Loucy (cell line): ENCODE measurements around the gene BTG4.

Source experiments
- H2AFZ ChIP-seq: fragments of 200-600 bp; sonication (generic); 2 replicates; pipeline ENCODE4 v1.6.0; 2016; ENCODE audit warnings: antibody characterized with exemption, mild to moderate bottlenecking, low read length, moderate library complexity
- H3F3A ChIP-seq: fragments of 200-600 bp; 2 replicates; pipeline ENCODE4 v1.6.0; 2016; ENCODE audit warnings: antibody characterized with exemption, low read depth, mild to moderate bottlenecking
- H3K27me3 ChIP-seq: fragments of 200-600 bp; sonication (generic); 2 replicates; pipeline ENCODE4 v1.6.1; 2014; ENCODE audit warnings: low read length, mild to moderate bottlenecking; ENCODE audit not compliant: insufficient read depth, poor library complexity, severe bottlenecking
- H3K36me3 ChIP-seq: fragments of 200-600 bp; sonication (generic); 2 replicates; pipeline ENCODE4 v1.6.1; 2016; ENCODE audit warnings: low read length; ENCODE audit not compliant: insufficient read depth
- H3K4me1 ChIP-seq: fragments of 200-600 bp; sonication (generic); 2 replicates; pipeline ENCODE4 v1.5.1; 2014; ENCODE audit warnings: low read length, mild to moderate bottlenecking; ENCODE audit not compliant: insufficient read depth, poor library complexity, severe bottlenecking
- H3K4me2 ChIP-seq: fragments of 200-600 bp; sonication (generic); 2 replicates; pipeline ENCODE4 v1.6.0; 2014; ENCODE audit warnings: antibody characterized with exemption, low read length, low read depth, mild to moderate bottlenecking; ENCODE audit not compliant: poor library complexity, severe bottlenecking
- H3K4me3 ChIP-seq: fragments of 200-600 bp; sonication (generic); 2 replicates; pipeline ENCODE4 v1.5.1; 2014; ENCODE audit warnings: low read length, mild to moderate bottlenecking, mixed read lengths; ENCODE audit not compliant: poor library complexity, severe bottlenecking
- H3K79me2 ChIP-seq: fragments of 200-600 bp; sonication (generic); 2 replicates; pipeline ENCODE4 v1.6.1; 2014; ENCODE audit warnings: low read length; ENCODE audit not compliant: insufficient read depth
- H3K9ac ChIP-seq: fragments of 200-600 bp; sonication (generic); 2 replicates; pipeline ENCODE4 v1.6.0; 2014; ENCODE audit warnings: mild to moderate bottlenecking, low read depth, low read length, moderate library complexity; ENCODE audit not compliant: poor library complexity, severe bottlenecking
- H3K9me2 ChIP-seq: fragments of 200-600 bp; sonication (generic); replicated peaks from 2 replicates; pipeline ENCODE4 v1.6.1; 2016; ENCODE audit warnings: low read depth, low read length, mixed read lengths
- H3K9me3 ChIP-seq: fragments of 200-600 bp; sonication (generic); 2 replicates; pipeline ENCODE4 v1.6.1; 2014; ENCODE audit warnings: mild to moderate bottlenecking, antibody characterized with exemption, low read length, low read depth; ENCODE audit not compliant: insufficient read depth
- H4K20me1 ChIP-seq: fragments of 200-600 bp; sonication (generic); 2 replicates; pipeline ENCODE4 v1.6.0; 2014; ENCODE audit warnings: antibody characterized with exemption, low read length, mild to moderate bottlenecking; ENCODE audit not compliant: insufficient read depth, poor library complexity, severe bottlenecking
- EZH2phosphoT487 ChIP-seq: fragments of 200-600 bp; IDR thresholded peaks from 2 replicates; pipeline ENCODE4 v1.6.1; 2018; ENCODE audit warnings: antibody characterized with exemption, mild to moderate bottlenecking, moderate library complexity, borderline replicate concordance
- TF ChIP-seq, protein P1 (sequence below): fragments of 200-600 bp; sonication (generic); conservative IDR thresholded peaks from 2 replicates; pipeline ENCODE4 v1.5.1; 2014; ENCODE audit warnings: mild to moderate bottlenecking, antibody characterized with exemption, low read length

BTG4 gene

DNA sequence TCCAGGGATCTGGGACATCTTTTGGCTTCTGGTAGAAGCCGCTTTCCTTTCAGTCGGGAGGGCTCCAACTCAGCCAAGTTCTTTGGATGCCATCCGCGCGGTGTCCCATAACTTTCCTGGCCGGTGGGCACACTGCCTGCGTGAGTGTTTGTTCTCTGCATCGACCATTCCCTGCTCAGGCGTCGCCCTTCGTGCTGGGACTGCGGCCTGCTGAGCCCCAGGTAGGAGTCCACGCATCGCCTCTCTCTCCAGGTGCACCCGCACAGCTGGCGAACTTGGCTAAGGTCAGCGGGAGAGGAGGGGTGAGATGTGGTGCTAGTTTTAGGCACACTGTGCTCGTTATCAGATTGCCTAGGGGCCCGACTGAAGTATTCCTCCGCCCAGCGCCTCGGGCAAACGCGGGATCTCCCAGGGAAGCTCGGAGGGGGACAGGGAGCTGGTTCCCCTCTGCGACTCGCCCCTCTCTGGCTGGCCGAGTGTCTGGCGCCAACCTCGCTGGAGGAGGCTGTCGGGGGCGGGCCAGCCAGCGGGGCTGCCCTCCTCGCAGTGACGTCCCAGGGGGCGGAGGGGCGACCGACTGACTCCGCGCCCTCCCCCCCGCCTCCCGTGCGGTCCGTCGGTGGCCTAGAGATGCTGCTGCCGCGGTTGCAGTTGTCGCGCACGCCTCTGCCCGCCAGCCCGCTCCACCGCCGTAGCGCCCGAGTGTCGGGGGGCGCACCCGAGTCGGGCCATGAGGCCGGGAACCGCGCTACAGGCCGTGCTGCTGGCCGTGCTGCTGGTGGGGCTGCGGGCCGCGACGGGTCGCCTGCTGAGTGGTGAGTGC lies 28.1 kb upstream of the BTG4 start, which contains the start of gene LAYN:
Gene LAYN, plus strand, starts transcription at position 607 of the 823 bp plus-strand sequence. Its CDS starts 124 bp downstream, at position 731.
- Histone ChIP-seq H3K4me1 (peaks cover 23% of the 10 kb centered on the region), H3K36me3 (no peaks in the 10 kb centered on the region), H3K4me2 (no peak within 1 kb of the TSS), H3K9me2 (no peaks in the 10 kb centered on the region), H3F3A (no peaks in the 10 kb centered on the region), H3K4me3 (no peak within 1 kb of the TSS), H3K9ac (no peak within 1 kb of the TSS), H3K9me3 (no peaks in the 10 kb centered on the region), H3K79me2 (no peaks in the 10 kb centered on the region), H3K27me3 (no peaks in the 10 kb centered on the region), H2AFZ (peak within 1 kb of the TSS; percentile 54; the same call in 1 of the 2 replicates), H4K20me1 (no peaks in the 10 kb centered on the region)
- no peak for TF ChIP-seq EZH2phosphoT487
- TF ChIP-seq, protein P1, sequence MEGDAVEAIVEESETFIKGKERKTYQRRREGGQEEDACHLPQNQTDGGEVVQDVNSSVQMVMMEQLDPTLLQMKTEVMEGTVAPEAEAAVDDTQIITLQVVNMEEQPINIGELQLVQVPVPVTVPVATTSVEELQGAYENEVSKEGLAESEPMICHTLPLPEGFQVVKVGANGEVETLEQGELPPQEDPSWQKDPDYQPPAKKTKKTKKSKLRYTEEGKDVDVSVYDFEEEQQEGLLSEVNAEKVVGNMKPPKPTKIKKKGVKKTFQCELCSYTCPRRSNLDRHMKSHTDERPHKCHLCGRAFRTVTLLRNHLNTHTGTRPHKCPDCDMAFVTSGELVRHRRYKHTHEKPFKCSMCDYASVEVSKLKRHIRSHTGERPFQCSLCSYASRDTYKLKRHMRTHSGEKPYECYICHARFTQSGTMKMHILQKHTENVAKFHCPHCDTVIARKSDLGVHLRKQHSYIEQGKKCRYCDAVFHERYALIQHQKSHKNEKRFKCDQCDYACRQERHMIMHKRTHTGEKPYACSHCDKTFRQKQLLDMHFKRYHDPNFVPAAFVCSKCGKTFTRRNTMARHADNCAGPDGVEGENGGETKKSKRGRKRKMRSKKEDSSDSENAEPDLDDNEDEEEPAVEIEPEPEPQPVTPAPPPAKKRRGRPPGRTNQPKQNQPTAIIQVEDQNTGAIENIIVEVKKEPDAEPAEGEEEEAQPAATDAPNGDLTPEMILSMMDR, result no peak

DNA sequence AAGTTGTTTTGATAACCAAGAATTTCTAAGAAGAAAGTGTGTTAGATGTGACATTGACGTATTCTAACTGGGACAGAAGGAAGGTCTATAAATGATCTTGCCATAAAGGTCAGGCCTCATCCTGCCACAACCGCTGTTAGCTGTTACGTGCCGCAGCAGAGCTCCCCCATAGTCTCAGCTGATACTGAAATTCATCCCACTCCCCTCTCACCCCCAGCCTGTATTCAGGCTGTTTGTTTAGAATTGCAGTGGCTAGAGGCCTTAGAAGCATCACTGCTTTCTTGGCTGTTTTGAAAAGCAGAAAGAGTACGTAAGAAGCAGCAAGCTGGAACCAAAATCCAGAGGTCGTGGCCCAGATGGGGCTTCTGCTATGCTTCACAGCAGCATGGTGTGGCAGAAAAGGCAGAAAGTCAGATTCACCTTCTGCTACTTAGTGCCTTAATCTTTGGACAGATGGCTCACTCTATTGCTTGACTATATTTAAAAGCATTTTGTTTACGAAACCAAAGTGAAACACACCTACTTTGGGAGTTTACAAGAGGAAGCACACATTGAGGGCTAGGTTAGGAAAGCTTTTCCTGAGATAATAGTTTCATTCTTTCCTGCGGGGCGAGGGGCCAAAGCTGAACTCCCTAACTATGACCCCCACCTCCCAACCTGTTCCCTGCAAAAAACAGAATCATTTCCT lies 27.4 kb upstream of the BTG4 start:
- H3K4me1 ChIP-seq, result peaks cover 23% of the 10 kb centered on the region
- H4K20me1 ChIP-seq, result no peaks in the 10 kb centered on the region
- H3K4me3 ChIP-seq, result no peak overlapping the region
- no peaks in the 10 kb centered on the region for H3K9me2 ChIP-seq
- H3F3A ChIP-seq, result no peaks in the 10 kb centered on the region
- no peak overlapping the region for H3K4me2 ChIP-seq
- no peaks in the 10 kb centered on the region for H3K36me3 ChIP-seq
- TF ChIP-seq EZH2phosphoT487, result no peak
- TF ChIP-seq, protein P1, result no peak
- H3K79me2 ChIP-seq, result no peaks in the 10 kb centered on the region
- H3K9me3 ChIP-seq, result no peaks in the 10 kb centered on the region
- peak overlapping the region; percentile 54; the same call in 1 of the 2 replicates for H2AFZ ChIP-seq
- no peaks in the 10 kb centered on the region for H3K27me3 ChIP-seq
- no peak overlapping the region for H3K9ac ChIP-seq

DNA sequence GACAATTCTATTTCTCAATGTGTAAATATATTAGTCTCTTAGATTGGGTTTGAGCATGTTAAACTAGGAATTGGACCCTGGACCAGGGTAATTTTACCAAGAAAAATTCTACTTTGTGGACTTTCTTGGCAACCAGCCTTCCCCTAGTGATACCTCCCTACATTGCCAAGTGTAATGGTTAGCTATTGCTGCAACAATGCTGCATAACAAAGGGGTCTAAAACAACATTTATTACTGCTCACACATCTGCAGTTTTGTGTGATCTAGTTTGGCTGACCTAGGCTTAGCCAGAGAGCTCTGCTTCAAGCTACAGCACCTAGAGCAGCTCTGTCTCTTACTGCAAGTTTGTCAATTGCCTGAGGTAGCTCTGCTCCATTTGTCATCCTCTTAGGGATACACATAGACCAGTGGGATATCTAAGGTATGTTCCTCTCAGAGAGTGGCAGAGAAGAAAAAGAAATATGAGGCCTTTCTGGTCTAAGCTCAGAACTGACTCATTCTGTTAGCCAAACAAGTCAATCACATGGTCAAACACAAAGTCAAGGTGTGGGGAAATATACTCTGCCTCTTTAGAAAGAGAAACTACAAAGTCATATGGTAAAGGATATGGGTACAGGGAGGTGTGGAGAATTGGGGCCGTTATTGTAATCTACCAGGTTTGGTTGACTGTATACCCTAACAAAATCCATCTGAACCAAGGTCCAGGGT lies 26.4 kb upstream of the BTG4 start:
- Histone ChIP-seq H3K9me2 (no peaks in the 10 kb centered on the region), H4K20me1 (no peaks in the 10 kb centered on the region), H2AFZ (no peak overlapping the region), H3K4me3 (no peak overlapping the region), H3K9ac (no peak overlapping the region), H3K9me3 (no peaks in the 10 kb centered on the region), H3K79me2 (no peaks in the 10 kb centered on the region), H3K27me3 (no peaks in the 10 kb centered on the region), H3K36me3 (no peaks in the 10 kb centered on the region), H3K4me2 (no peak overlapping the region), H3F3A (no peaks in the 10 kb centered on the region), H3K4me1 (peaks cover 23% of the 10 kb centered on the region)
- TF ChIP-seq, protein P1, result no peak
- TF ChIP-seq EZH2phosphoT487, result no peak
